Jurkat, Clone E6-1 (cell line): ENCODE results near the gene SMURF1.

Experiments
- DNase-seq: peaks from one replicate; pipeline ENCODE4 v3.0.0-alpha.2; 2011; ENCODE audit warnings: low read depth, low spot score
- H3K4me3 ChIP-seq: 2 replicates; pipeline ENCODE4 v1.5.1; 2011; ENCODE audit warnings: mild to moderate bottlenecking, low read length, control low read depth, moderate library complexity

The SMURF1 gene

GRCh38 chr7:99000904-99001465 lies 142.9 kb downstream of the SMURF1 start:
- H3K4me3 ChIP-seq: no peak overlapping the region
- no peak for DNase-seq

- no peak for DNase-seq
Measured at GRCh38 chr7:99000196-99000903, 143.6 kb downstream of the SMURF1 start.

GRCh38 chr7:98998821-98999725 lies 144.8 kb downstream of the SMURF1 start:
- no peak overlapping the region for H3K4me3 ChIP-seq
- DNase-seq: no peak

More at GRCh38 chr7:99000196-99000903, 143.6 kb downstream of the SMURF1 start:
- no peak overlapping the region for H3K4me3 ChIP-seq

GRCh38 chr7:98997846-98998245 lies 146.1 kb downstream of the SMURF1 start:
- no peak overlapping the region for H3K4me3 ChIP-seq
- no peak for DNase-seq

GRCh38 chr7:98996150-98996552 lies 147.8 kb downstream of the SMURF1 start:
- no peak overlapping the region for H3K4me3 ChIP-seq
- DNase-seq: peak; percentile 50

GRCh38 chr7:98995523-98996149 lies 148.3 kb downstream of the SMURF1 start:
- DNase-seq: no peak
- H3K4me3 ChIP-seq: no peak overlapping the region

- no peak for DNase-seq
- no peak overlapping the region for H3K4me3 ChIP-seq
Measured at GRCh38 chr7:98995111-98995510, 148.8 kb downstream of the SMURF1 start.

GRCh38 chr7:98994046-98994944 lies 149.6 kb downstream of the SMURF1 start:
- no peak overlapping the region for H3K4me3 ChIP-seq
- DNase-seq: no peak

GRCh38 chr7:98993024-98993897 lies 150.6 kb downstream of the SMURF1 start:
- no peak overlapping the region for H3K4me3 ChIP-seq
- no peak for DNase-seq

GRCh38 chr7:98992076-98992475 lies 151.8 kb downstream of the SMURF1 start:
- DNase-seq: no peak
- no peak overlapping the region for H3K4me3 ChIP-seq

- H3K4me3 ChIP-seq: no peak overlapping the region
- no peak for DNase-seq
Measured at GRCh38 chr7:98991141-98991540, 152.8 kb downstream of the SMURF1 start.

GRCh38 chr7:98990356-98990755 lies 153.6 kb downstream of the SMURF1 start:
- no peak for DNase-seq
- H3K4me3 ChIP-seq: no peak overlapping the region

GRCh38 chr7:98988641-98989040 lies 155.3 kb downstream of the SMURF1 start:
- no peak overlapping the region; the same call in 1 of the 2 replicates for H3K4me3 ChIP-seq
- no peak for DNase-seq

GRCh38 chr7:98985945-98986344 lies 158.0 kb downstream of the SMURF1 start:
- no peak for DNase-seq

GRCh38 chr7:98985406-98985805 lies 158.5 kb downstream of the SMURF1 start:
- no peak for DNase-seq
- H3K4me3 ChIP-seq: no peak overlapping the region

More at GRCh38 chr7:98985945-98986344, 158.0 kb downstream of the SMURF1 start:
- H3K4me3 ChIP-seq: no peak overlapping the region

GRCh38 chr7:98984126-98984525 lies 159.8 kb downstream of the SMURF1 start:
- no peak overlapping the region for H3K4me3 ChIP-seq
- no peak for DNase-seq

GRCh38 chr7:98982686-98983085 lies 161.2 kb downstream of the SMURF1 start:
- no peak overlapping the region for H3K4me3 ChIP-seq
- no peak for DNase-seq

- H3K4me3 ChIP-seq: no peak overlapping the region
- no peak for DNase-seq
Measured at GRCh38 chr7:98981701-98982100, 162.2 kb downstream of the SMURF1 start.
